Keratinocyte (primary cell): ENCODE data around the gene CHSY3. TPM values are rescaled to one million over a fixed set of nuclear protein-coding genes. Genes with fewer than 3 reads are reported as not detected.
A peak's percentile ranks its signal among the peaks of the same experiment; 100 is the strongest.

Experiments used
- DNase-seq: peaks from one replicate; pipeline ENCODE4 v3.0.0-alpha.2; 2011; ENCODE audit warnings: low read depth, missing footprints, low spot score
- FAIRE-seq: peaks from 2 replicates; lab custom pipeline; 2011; peaks lifted over from hg19 to GRCh38; lab: Jason Lieb, UNC
- H2AFZ ChIP-seq: 2 replicates; pipeline ENCODE4 v1.6.0; 2012; ENCODE audit warnings: low read length, control low read depth, inconsistent platforms; ENCODE audit not compliant: control insufficient read depth
- H3K27ac ChIP-seq: 2 replicates; pipeline ENCODE4 v1.5.1; 2011; ENCODE audit warnings: low read length; ENCODE audit not compliant: control insufficient read depth, insufficient read depth
- H3K27me3 ChIP-seq: 3 replicates; pipeline ENCODE4 v1.6.0; 2011; ENCODE audit warnings: low read length; ENCODE audit not compliant: control insufficient read depth, insufficient read depth; ENCODE audit errors: extremely low read depth
- H3K36me3 ChIP-seq, 2 experiments: 2 replicates in 1 of 2; 3 replicates in 1 of 2; pipeline ENCODE4 v1.5.1; 2011; ENCODE audit warnings: low read length in 2 of 2, mild to moderate bottlenecking in 1 of 2; ENCODE audit not compliant: control insufficient read depth in 2 of 2, insufficient read depth in 2 of 2; ENCODE audit errors: extremely low read depth in 1 of 2
- H3K4me1 ChIP-seq: 3 replicates; pipeline ENCODE4 v1.5.1; 2011; ENCODE audit warnings: low read length; ENCODE audit not compliant: control insufficient read depth, insufficient read depth; ENCODE audit errors: extremely low read depth
- H3K4me2 ChIP-seq: 3 replicates; pipeline ENCODE4 v1.6.0; 2011; ENCODE audit warnings: low read depth, low read length; ENCODE audit not compliant: control insufficient read depth, insufficient read depth; ENCODE audit errors: extremely low read depth
- H3K4me3 ChIP-seq, 3 experiments: fragments of 200-600 bp in 1 of 3; sonication (generic) in 1 of 3; 2 replicates in 2 of 3; 3 replicates in 1 of 3; pipeline ENCODE4 v1.5.1; 2011 to 2016; ENCODE audit warnings: low read length in 3 of 3, mild to moderate bottlenecking in 3 of 3, control low read depth in 2 of 3, inconsistent platforms in 1 of 3, low read depth in 1 of 3, mixed read lengths in 1 of 3, mixed run types in 1 of 3, moderate library complexity in 1 of 3; ENCODE audit not compliant: control insufficient read depth in 2 of 3, insufficient read depth in 2 of 3; ENCODE audit errors: extremely low read depth in 1 of 3
- H3K79me2 ChIP-seq: 2 replicates; pipeline ENCODE4 v1.6.0; 2012; ENCODE audit warnings: low read length; ENCODE audit not compliant: control insufficient read depth, insufficient read depth
- H3K9ac ChIP-seq: 3 replicates; pipeline ENCODE4 v1.6.0; 2011; ENCODE audit warnings: low read length; ENCODE audit not compliant: control insufficient read depth, insufficient read depth; ENCODE audit errors: extremely low read depth
- H3K9me1 ChIP-seq: 3 replicates; pipeline ENCODE4 v1.6.0; 2011; ENCODE audit warnings: low read length; ENCODE audit not compliant: control insufficient read depth, insufficient read depth; ENCODE audit errors: extremely low read depth
- H3K9me3 ChIP-seq: 2 replicates; pipeline ENCODE4 v1.5.1; 2012; ENCODE audit warnings: low read depth, low read length; ENCODE audit not compliant: control insufficient read depth
- H4K20me1 ChIP-seq: 3 replicates; pipeline ENCODE4 v1.6.0; 2011; ENCODE audit warnings: low read length; ENCODE audit not compliant: control insufficient read depth, insufficient read depth; ENCODE audit errors: extremely low read depth
- CTCF ChIP-seq, 3 experiments: IDR thresholded peaks in 1 of 3; conservative IDR thresholded peaks in 1 of 3; optimal IDR thresholded peaks in 1 of 3; 2 replicates in 2 of 3; 3 replicates in 1 of 3; pipeline versions ENCODE3 to v1.5.1; 2011; ENCODE audit warnings: low read length in 3 of 3, mild to moderate bottlenecking in 3 of 3, moderate library complexity in 2 of 3, control low read depth in 1 of 3, inconsistent platforms in 1 of 3; ENCODE audit not compliant: insufficient read depth in 2 of 3; ENCODE audit errors: extremely low read depth in 1 of 3
- EZH2 ChIP-seq: IDR thresholded peaks from one replicate; pipeline ENCODE4 v1.6.1; 2012; ENCODE audit warnings: inconsistent platforms, mild to moderate bottlenecking, low read length, moderate library complexity
- dilution Hi-C: fragments of 300-500 bp; cut with MboI; formaldehyde crosslinking; loops from one replicate; pipeline ENCODE4 v1.7.0; 2020; ENCODE audit warnings: low sequenced_read_pairs; ENCODE audit not compliant: extremely low pct_ligation_motif_present
- polyA plus RNA-seq, 5 experiments: library from polyadenylated mRNA; depleted of rRNA in 3 of 5; stranded (reverse) in 3 of 5; stranded (forward) in 1 of 5; unstranded in 1 of 5; fragments of >200 nt; gene quantifications; 1 replicate in 1 of 5; 2 replicates in 3 of 5; 3 replicates in 1 of 5; pipeline versions ENCODE4 v1.2.1 to v1.2.3, GENCODE V29; 2011 to 2012; ENCODE audit warnings: missing spikeins in 2 of 5, low read depth in 1 of 5, low replicate concordance in 1 of 5

The CHSY3 gene
- polyA plus RNA-seq, 1 donor (not counting 4 experiments of a cell fraction or from before 2014, with no cell fraction given): 0.47 TPM

- Histone ChIP-seq H3K9me1 (no peaks in the 10 kb centered on the region), H3K9me3 (no peaks in the 10 kb centered on the region), H3K79me2 (no peaks in the 10 kb centered on the region), H3K4me1 (peaks cover 8% of the 10 kb centered on the region), H3K36me3 (no peaks in the 10 kb centered on the region), H3K9ac (no peak overlapping the region), H4K20me1 (no peaks in the 10 kb centered on the region), H3K27me3 (peaks cover 14% of the 10 kb centered on the region), H3K27ac (no peak overlapping the region), H3K4me2 (peak overlapping the region; percentile 83), H3K4me3 (peak overlapping the region; percentile 52 to 69 (median 59)), H2AFZ (peak overlapping the region; percentile 84)
- no peak for FAIRE-seq
- TF ChIP-seq CTCF (optimal IDR thresholded peaks at IDR 0.05 in 1 of 3, IDR thresholded peaks at IDR 0.05 in 1 of 3, conservative IDR thresholded peaks at IDR 0.05 in 1 of 3; ENCODE audit: extremely low read depth in 1 of 3, insufficient read depth in 2 of 3, low read length in 3 of 3) (no peak), EZH2 (no peak)
- no peak for DNase-seq
- dilution Hi-C loops: no loop called here
These were observed 605 bp downstream of the CHSY3 start for GRCh38 chr5:129904667-129905472.

- peaks cover 8% of the 10 kb centered on the region for H3K4me1 ChIP-seq
- no peaks in the 10 kb centered on the region for H3K9me1 ChIP-seq
- H4K20me1 ChIP-seq: no peaks in the 10 kb centered on the region
- DNase-seq (no peak), FAIRE-seq (no peak)
- H3K9ac ChIP-seq: no peak overlapping the region
- peaks cover 14% of the 10 kb centered on the region for H3K27me3 ChIP-seq
- H3K4me2 ChIP-seq: peak overlapping the region; percentile 83
- H3K27ac ChIP-seq: no peak overlapping the region
- H3K9me3 ChIP-seq: no peaks in the 10 kb centered on the region
- peak; percentile 83 for TF ChIP-seq EZH2
- no peak for TF ChIP-seq CTCF (optimal IDR thresholded peaks at IDR 0.05 in 1 of 3, IDR thresholded peaks at IDR 0.05 in 1 of 3, conservative IDR thresholded peaks at IDR 0.05 in 1 of 3; ENCODE audit: extremely low read depth in 1 of 3, insufficient read depth in 2 of 3, low read length in 3 of 3)
- dilution Hi-C loops: no loop called here
- no peaks in the 10 kb centered on the region for H3K79me2 ChIP-seq
- no peaks in the 10 kb centered on the region for H3K36me3 ChIP-seq
- H3K4me3 ChIP-seq: peak overlapping the region; percentile 52 to 69 (median 56)
- H2AFZ ChIP-seq: peak overlapping the region; percentile 17
These were observed 1.4 kb downstream of the CHSY3 start for GRCh38 chr5:129905473-129906176.
